Uterus (tissue), 4 donors: ENCODE measurements around the gene CENPO. TPM values are rescaled to one million over a fixed set of nuclear protein-coding genes. Genes with fewer than 3 reads are reported as not detected.

Experiments used
- DNase-seq, 2 donors: peaks; one replicate each; pipeline ENCODE4 v3.0.0-alpha.2; 2019 to 2020
- H3K27ac ChIP-seq, 2 donors: fragments of 200-600 bp; sonication (generic); 1 replicate in 1 of 2; 2 replicates in 1 of 2; pipeline ENCODE4 v1.5.1; 2016 to 2018
- H3K27me3 ChIP-seq, 2 donors: fragments of 200-600 bp; sonication (generic); one replicate each; pipeline ENCODE4 v1.5.1; 2018 to 2019; ENCODE audit warnings: control low read depth in 1 of 2
- H3K36me3 ChIP-seq, 2 donors: fragments of 200-600 bp; sonication (generic); one replicate each; pipeline ENCODE4 v1.5.1; 2019; ENCODE audit warnings: control low read depth in 1 of 2
- H3K4me1 ChIP-seq, 2 donors: fragments of 200-600 bp; sonication (generic); one replicate each; pipeline ENCODE4 v1.5.1; 2018 to 2019; ENCODE audit warnings: control low read depth in 1 of 2
- H3K4me3 ChIP-seq, 2 donors: fragments of 200-600 bp; sonication (generic); 1 replicate in 1 of 2; 2 replicates in 1 of 2; pipeline ENCODE4 v1.5.1; 2018 to 2019; ENCODE audit warnings: mild to moderate bottlenecking in 1 of 2
- H3K9me3 ChIP-seq, 2 donors: fragments of 200-600 bp; sonication (generic); one replicate each; pipeline ENCODE4 v1.5.1; 2019; ENCODE audit warnings: control low read depth in 1 of 2
- CTCF ChIP-seq, 4 experiments: fragments of 200-600 bp in 2 of 4; fragments of 450-650 bp in 2 of 4; sonication (generic) in 2 of 4; IDR thresholded peaks; one replicate each; pipeline ENCODE4 v1.5.1; 2016 to 2019; ENCODE audit warnings: antibody characterized with exemption in 4 of 4, mild to moderate bottlenecking in 2 of 4, moderate library complexity in 1 of 4
- POLR2A ChIP-seq, 2 donors: fragments of 450-650 bp; IDR thresholded peaks; one replicate each; pipeline ENCODE4 v1.6.1; 2016; ENCODE audit warnings: antibody characterized with exemption in 2 of 2, mild to moderate bottlenecking in 1 of 2, moderate library complexity in 1 of 2
- intact Hi-C: fragments of 100-400 bp; cut with DNase I; formaldehyde crosslinking; loops from one replicate; pipeline ENCODE4 v1.15.1; 2023; ENCODE audit warnings: low total_unique reads
- total RNA-seq, 4 donors: library from RNA; depleted of rRNA in 3 of 4; stranded (reverse); fragments of >200 nt in 3 of 4; gene quantifications; one replicate each; pipeline versions ENCODE4 v1.1.0 to v1.2.4, GENCODE V29; 2014 to 2023
- donor health status: DM: yes; HTN: yes; CAD: no.

The CENPO gene
- total RNA-seq, 4 donors from 2014 or later: 1.0 to 16.0 (median 2.2) TPM

- Histone ChIP-seq H3K36me3 (no peaks in the 10 kb centered on the region), H3K27me3 (no peaks in the 10 kb centered on the region), H3K4me3 (no peak overlapping the region), H3K9me3 (no peaks in the 10 kb centered on the region), H3K4me1 (no peaks in the 10 kb centered on the region), H3K27ac (no peak overlapping the region)
- intact Hi-C loops: no loop called here
- TF ChIP-seq POLR2A (IDR thresholded peaks at IDR 0.05) (no peak), CTCF (IDR thresholded peaks at IDR 0.05) (no peak)
- no peak for DNase-seq
Measured at GRCh38 chr2:24837996-24838513, 44.8 kb downstream of the CENPO start.

GRCh38 chr2:24838541-24838940 is 45.3 kb downstream of the CENPO start:
- intact Hi-C loops: no loop called here
- no peaks in the 10 kb centered on the region for H3K4me1 ChIP-seq
- no peaks in the 10 kb centered on the region for H3K9me3 ChIP-seq
- TF ChIP-seq CTCF (IDR thresholded peaks at IDR 0.05) (no peak), POLR2A (IDR thresholded peaks at IDR 0.05) (no peak)
- no peak for DNase-seq
- H3K4me3 ChIP-seq: no peak overlapping the region
- H3K36me3 ChIP-seq: no peaks in the 10 kb centered on the region
- no peak overlapping the region for H3K27ac ChIP-seq
- H3K27me3 ChIP-seq: no peaks in the 10 kb centered on the region

- intact Hi-C loops: no loop called here
- Histone ChIP-seq H3K4me1 (no peaks in the 10 kb centered on the region), H3K27ac (no peak overlapping the region), H3K9me3 (no peaks in the 10 kb centered on the region), H3K36me3 (no peaks in the 10 kb centered on the region), H3K27me3 (no peaks in the 10 kb centered on the region), H3K4me3 (no peak overlapping the region)
- no peak for TF ChIP-seq CTCF (IDR thresholded peaks at IDR 0.05)
- no peak for TF ChIP-seq POLR2A (IDR thresholded peaks at IDR 0.05)
- DNase-seq: no peak
Measured at GRCh38 chr2:24839729-24840128, 46.5 kb downstream of the CENPO start.

GRCh38 chr2:24840164-24840869 is 47.1 kb downstream of the CENPO start:
- Histone ChIP-seq H3K36me3 (no peaks in the 10 kb centered on the region), H3K4me1 (no peaks in the 10 kb centered on the region), H3K27ac (no peak overlapping the region), H3K4me3 (no peak overlapping the region), H3K27me3 (no peaks in the 10 kb centered on the region), H3K9me3 (no peaks in the 10 kb centered on the region)
- intact Hi-C loops: no loop called here
- no peak for DNase-seq
- TF ChIP-seq POLR2A (IDR thresholded peaks at IDR 0.05): no peak
- TF ChIP-seq CTCF (IDR thresholded peaks at IDR 0.05): no peak
